B cell (primary cell): Measurements from ENCODE around the gene ADGRD1. TPM values are rescaled to one million over a fixed set of nuclear protein-coding genes. Genes with fewer than 3 reads are reported as not detected.

Experiments used
- ATAC-seq: fragments of 200-7000 bp; cut with Tn5 transposase; one replicate; pipeline ENCODE4 v1.10.0; 2021; ENCODE audit warnings: low read depth, mild to moderate bottlenecking, moderate number of reproducible peaks, moderate library complexity
- CTCF ChIA-PET: fragments of 350-600 bp; sonication (Branson Sonifier 250); formaldehyde crosslinking; loops from one replicate; lab custom pipeline; 2021; ENCODE audit warnings: antibody characterized with exemption, inconsistent platforms; lab: Charles Lee
- POLR2A ChIA-PET: fragments of 350-600 bp; sonication (Branson Sonifier 250); formaldehyde crosslinking; loops from one replicate; lab custom pipeline; 2021; ENCODE audit warnings: antibody characterized with exemption; lab: Charles Lee
- DNase-seq: peaks from one replicate; pipeline ENCODE4 v3.0.0; 2013
- H2AFZ ChIP-seq: 2 replicates; pipeline ENCODE4 v1.6.1; 2012; ENCODE audit warnings: mild to moderate bottlenecking, low read depth, low read length; ENCODE audit not compliant: insufficient read depth, poor library complexity, severe bottlenecking
- H3K27ac ChIP-seq, 2 donors: 1 replicate in 1 of 2; 2 replicates in 1 of 2; pipeline ENCODE4 v1.5.1; 2012 to 2013; ENCODE audit warnings: low read length in 2 of 2, mild to moderate bottlenecking in 2 of 2, moderate library complexity in 1 of 2
- H3K27me3 ChIP-seq, 4 experiments: fragments of 200-600 bp in 1 of 4; sonication (generic) in 1 of 4; replicated peaks in 1 of 4; 1 replicate in 2 of 4; 2 replicates in 2 of 4; pipeline versions ENCODE4 v1.6.1 to v1.7.0; 2013 to 2016; ENCODE audit warnings: low read length in 3 of 4, mild to moderate bottlenecking in 2 of 4, mixed read lengths in 1 of 4, moderate library complexity in 1 of 4; ENCODE audit not compliant: insufficient read depth in 4 of 4, control insufficient read depth in 3 of 4; ENCODE audit errors: control extremely low read depth in 1 of 4
- H3K36me3 ChIP-seq, 2 experiments: replicated peaks in 1 of 2; 1 replicate in 1 of 2; 2 replicates in 1 of 2; pipeline versions ENCODE4 v1.6.1 to v1.7.1; 2013; ENCODE audit warnings: low read length in 1 of 2; ENCODE audit not compliant: insufficient read depth in 2 of 2, control insufficient read depth in 1 of 2; ENCODE audit errors: control extremely low read depth in 1 of 2, extremely low read depth in 1 of 2
- H3K4me1 ChIP-seq, 2 donors: fragments of 200-600 bp in 1 of 2; sonication (generic) in 1 of 2; 1 replicate in 1 of 2; 2 replicates in 1 of 2; pipeline versions ENCODE4 v1.5.1 to v1.6.1; 2013 to 2017; ENCODE audit warnings: low read length in 2 of 2; ENCODE audit not compliant: control insufficient read depth in 2 of 2, insufficient read depth in 2 of 2
- H3K4me2 ChIP-seq: replicated peaks from 2 replicates; pipeline ENCODE3; 2012; ENCODE audit warnings: mild to moderate bottlenecking, low read depth, low read length; ENCODE audit not compliant: poor library complexity, severe bottlenecking
- H3K4me3 ChIP-seq, 5 experiments: fragments of 200-600 bp in 1 of 5; sonication (generic) in 1 of 5; 1 replicate in 3 of 5; 2 replicates in 2 of 5; pipeline versions ENCODE4 v1.5.1 to v1.7.0; 2011 to 2016; ENCODE audit warnings: low read length in 4 of 5, mild to moderate bottlenecking in 4 of 5, low read depth in 2 of 5, control low read depth in 1 of 5, moderate library complexity in 1 of 5; ENCODE audit not compliant: insufficient read depth in 1 of 5; ENCODE audit errors: control extremely low read depth in 1 of 5, extremely low read depth in 1 of 5
- H3K79me2 ChIP-seq: fragments of 200-600 bp; sonication (generic); one replicate; pipeline ENCODE4 v1.6.0; 2016; ENCODE audit warnings: low read length; ENCODE audit not compliant: control insufficient read depth, insufficient read depth
- H3K9ac ChIP-seq: fragments of 200-600 bp; sonication (generic); 2 replicates; pipeline ENCODE4 v1.6.1; 2017; ENCODE audit warnings: mild to moderate bottlenecking, low read length, moderate library complexity
- H3K9me3 ChIP-seq, 3 donors: one replicate each; pipeline versions ENCODE4 v1.6.1 to v1.7.1; 2013; ENCODE audit warnings: low read length in 2 of 3; ENCODE audit not compliant: control insufficient read depth in 2 of 3, insufficient read depth in 1 of 3; ENCODE audit errors: control extremely low read depth in 1 of 3
- H4K20me1 ChIP-seq: 2 replicates; pipeline ENCODE4 v1.6.0; 2012; ENCODE audit warnings: mild to moderate bottlenecking, low read length; ENCODE audit not compliant: insufficient read depth, control insufficient read depth, poor library complexity, severe bottlenecking
- H3K27ac Mint-ChIP-seq: one replicate; pipeline ENCODE4 v1.8.0; 2021; ENCODE audit warnings: mixed read lengths
- H3K27me3 Mint-ChIP-seq: one replicate; pipeline ENCODE4 v1.8.0; 2021; ENCODE audit warnings: mixed read lengths
- H3K4me1 Mint-ChIP-seq: one replicate; pipeline ENCODE4 v1.8.0; 2021; ENCODE audit warnings: mixed read lengths
- H3K4me3 Mint-ChIP-seq: one replicate; pipeline ENCODE4 v1.8.0; 2021; ENCODE audit warnings: mixed read lengths
- H3K9me3 Mint-ChIP-seq: one replicate; pipeline ENCODE4 v1.8.0; 2022; ENCODE audit warnings: mixed read lengths; ENCODE audit not compliant: insufficient read depth
- CTCF ChIP-seq: fragments of 200-600 bp; IDR thresholded peaks from one replicate; pipeline ENCODE4 v1.8.0; 2022; ENCODE audit warnings: antibody characterized with exemption, mild to moderate bottlenecking
- EZH2 ChIP-seq: IDR thresholded peaks from 2 replicates; pipeline ENCODE4 v1.6.1; 2012; ENCODE audit warnings: borderline replicate concordance, low read depth, mild to moderate bottlenecking, moderate library complexity, low read length; ENCODE audit not compliant: insufficient read depth, poor library complexity, severe bottlenecking
- WGBS: methylation state at CpG from one replicate; pipeline ENCODE4 v1.1.5; 2013; ENCODE audit warnings: missing lambda C conversion rate; ENCODE audit not compliant: insufficient coverage; 5-methylcytosine and 5-hydroxymethylcytosine counted together
- intact Hi-C: fragments of 100-400 bp; cut with micrococcal nuclease; formaldehyde crosslinking; loops from one replicate; pipeline ENCODE4 v1.10.0; 2022
- polyA plus RNA-seq: library from polyadenylated mRNA; depleted of rRNA; stranded (reverse); fragments of >200 nt; gene quantifications from 2 replicates; pipeline ENCODE4 v1.2.3, GENCODE V29; 2012
- total RNA-seq, 2 donors: library from RNA; stranded (reverse); fragments of 120-200 nt in 1 of 2; gene quantifications; 1 replicate in 1 of 2; 2 replicates in 1 of 2; pipeline versions ENCODE4 v1.2.3 to v1.2.4, GENCODE V29; 2013 to 2022

Gene ADGRD1
- total and polyA plus RNA-seq, 2 donors (not counting 1 experiment from before 2014, with no cell fraction given), result 1.1 to 2.2 TPM

DNA sequence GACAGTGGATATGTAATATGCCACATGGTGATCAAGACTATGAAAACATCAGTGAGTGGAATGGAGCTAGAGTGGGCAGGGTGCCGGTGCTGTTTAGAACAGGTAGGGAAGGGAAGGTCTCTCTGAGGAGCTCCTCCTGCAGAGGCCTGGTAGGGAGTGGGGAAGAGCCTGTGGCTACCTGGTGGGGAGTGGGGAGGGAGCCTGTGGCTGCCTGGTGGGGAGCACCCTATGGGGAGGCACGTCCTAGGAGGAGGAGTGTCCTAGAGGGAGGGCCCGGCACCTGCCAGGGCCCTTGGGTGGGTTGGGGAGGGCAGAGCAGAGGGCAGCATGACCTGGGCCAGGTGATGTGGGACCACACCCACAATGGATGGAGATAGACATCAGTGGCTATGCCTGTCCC, 122.6 kb downstream of the ADGRD1 start:
- DNase-seq, result no peak
- H3K27me3 ChIP-seq, result no peaks in the 10 kb centered on the region
- no peak for ATAC-seq
- no peak overlapping the region for H3K27ac ChIP-seq
- peaks cover 6% of the 10 kb centered on the region for H3K9me3 Mint-ChIP-seq
- intact Hi-C loops, result no loop called here
- H3K4me3 ChIP-seq, result no peak overlapping the region
- no peaks in the 10 kb centered on the region for H3K79me2 ChIP-seq
- H3K27ac Mint-ChIP-seq, result no peak overlapping the region
- H3K4me1 ChIP-seq, result no peaks in the 10 kb centered on the region
- no peak overlapping the region for H3K4me2 ChIP-seq
- H3K9me3 ChIP-seq, result peaks cover 0 to 12% (median 0%) of the 10 kb centered on the region in 3 donors
- CTCF ChIA-PET, result no interaction called here
- H4K20me1 ChIP-seq, result no peaks in the 10 kb centered on the region
- 96% methylated on average over 3 of the region's 3 CpGs for WGBS
- H3K36me3 ChIP-seq, result no peaks in the 10 kb centered on the region
- H2AFZ ChIP-seq, result no peak overlapping the region
- H3K4me3 Mint-ChIP-seq, result no peak overlapping the region
- H3K9ac ChIP-seq, result no peak overlapping the region
- TF ChIP-seq EZH2, result no peak
- TF ChIP-seq CTCF, result no peak
- no peaks in the 10 kb centered on the region for H3K4me1 Mint-ChIP-seq
- POLR2A ChIA-PET, result no interaction called here
- peaks cover 4% of the 10 kb centered on the region for H3K27me3 Mint-ChIP-seq

DNA sequence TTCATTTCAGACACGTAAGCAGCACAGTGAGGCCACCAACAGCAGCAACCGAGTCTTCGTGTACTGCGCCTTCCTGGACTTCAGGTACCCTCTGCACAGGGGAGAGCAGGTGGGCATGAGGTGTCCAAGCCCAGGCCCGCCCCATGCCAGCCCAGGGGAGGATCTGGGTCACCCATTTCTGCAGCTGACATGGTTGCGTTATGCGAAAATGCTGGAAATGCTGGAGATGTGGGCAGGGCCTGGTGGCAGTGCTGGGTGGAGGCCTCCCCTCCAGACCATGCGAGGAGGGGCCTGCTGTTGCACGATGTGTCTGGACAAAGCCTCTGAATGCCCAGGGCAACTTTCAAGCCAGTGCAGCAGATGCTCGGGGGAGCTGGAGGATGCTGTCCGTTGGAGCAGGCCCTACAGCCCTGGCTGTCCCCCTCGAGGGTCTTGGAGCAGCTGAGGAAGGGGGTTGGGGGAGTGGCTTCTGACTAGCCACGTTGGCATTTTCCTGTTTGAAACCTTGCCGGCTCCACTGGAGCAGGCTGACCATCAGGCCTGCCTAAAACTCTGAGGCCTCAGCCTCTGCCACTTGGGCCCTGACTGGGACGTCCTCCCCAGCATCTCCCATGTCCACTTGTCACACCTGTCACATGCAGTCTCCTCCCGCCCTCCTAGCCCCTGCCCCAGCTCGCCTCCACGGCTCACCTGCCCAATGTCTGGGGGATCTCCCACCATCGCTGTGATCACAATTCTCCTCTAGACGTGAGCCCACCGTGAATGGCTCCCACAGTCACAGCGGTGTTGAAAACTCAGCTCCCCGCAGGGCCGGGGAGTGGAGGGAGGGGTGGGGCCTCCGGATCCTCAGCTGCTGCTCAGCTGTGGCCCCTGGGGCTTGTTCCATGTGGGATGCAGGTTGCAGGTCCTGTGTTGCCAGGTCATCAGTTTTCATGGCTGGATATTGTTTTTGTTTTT, 123.4 kb downstream of the ADGRD1 start:
- Histone ChIP-seq H3K9ac (no peak overlapping the region), H3K27ac (no peak overlapping the region), H4K20me1 (no peaks in the 10 kb centered on the region), H3K4me1 (no peaks in the 10 kb centered on the region), H3K79me2 (no peaks in the 10 kb centered on the region), H3K27me3 (no peaks in the 10 kb centered on the region), H3K4me3 (no peak overlapping the region), H2AFZ (no peak overlapping the region), H3K9me3 (peaks cover 0 to 10% (median 0%) of the 10 kb centered on the region in 3 donors), H3K4me2 (no peak overlapping the region), H3K36me3 (no peaks in the 10 kb centered on the region)
- Mint-ChIP-seq H3K27me3 (peaks cover 4% of the 10 kb centered on the region), H3K4me1 (no peaks in the 10 kb centered on the region), H3K4me3 (no peak overlapping the region), H3K27ac (no peak overlapping the region), H3K9me3 (peaks cover 6% of the 10 kb centered on the region)
- TF ChIP-seq CTCF (no peak), EZH2 (no peak)
- CTCF ChIA-PET, result no interaction called here
- 86% methylated on average over 25 of the region's 25 CpGs for WGBS
- DNase-seq (no peak), ATAC-seq (no peak)
- intact Hi-C loops, result no loop called here
- POLR2A ChIA-PET, result no interaction called here
